ENCODE results near the gene OTOF.

GRCh38 chr2:26510344-26510973 lies 32.5 kb upstream of the OTOF start:
- TF ChIP-seq POLR2A (IDR thresholded peaks at IDR 0.05; ENCODE audit: low read depth, low read length) (no peak), TAF1 (IDR thresholded peaks at IDR 0.05; ENCODE audit: borderline replicate concordance, low read depth, low read length) (no peak)

All from GM12892 (cell line).